Glutamatergic neuron (in vitro differentiated cells): ENCODE results near the gene BIK. TPM values are rescaled to one million over a fixed set of nuclear protein-coding genes. Genes with fewer than 3 reads are reported as not detected.

ENCODE experiments used
- DNase-seq: peaks from one replicate; pipeline ENCODE4 v3.0.0; 2022
- H3K27ac Mint-ChIP-seq: one replicate; pipeline ENCODE4 v1.8.0; 2020; ENCODE audit warnings: mild to moderate bottlenecking, mixed read lengths, inconsistent platforms; ENCODE audit not compliant: unreplicated experiment
- H3K27me3 Mint-ChIP-seq: one replicate; pipeline ENCODE4 v1.8.0; 2020; ENCODE audit warnings: mild to moderate bottlenecking, moderate library complexity, mixed read lengths, inconsistent platforms; ENCODE audit not compliant: unreplicated experiment
- H3K36me3 Mint-ChIP-seq: one replicate; pipeline ENCODE4 v1.8.0; 2020; ENCODE audit warnings: mild to moderate bottlenecking, mixed read lengths, inconsistent platforms; ENCODE audit not compliant: unreplicated experiment
- H3K4me1 Mint-ChIP-seq: one replicate; pipeline ENCODE4 v1.8.0; 2020; ENCODE audit warnings: mild to moderate bottlenecking, low read depth, mixed read lengths, inconsistent platforms; ENCODE audit not compliant: unreplicated experiment
- H3K4me3 Mint-ChIP-seq: one replicate; pipeline ENCODE4 v1.8.0; 2020; ENCODE audit warnings: mild to moderate bottlenecking, mixed read lengths, inconsistent platforms; ENCODE audit not compliant: unreplicated experiment
- H3K9me3 Mint-ChIP-seq: one replicate; pipeline ENCODE4 v1.8.0; 2020; ENCODE audit warnings: mild to moderate bottlenecking, moderate library complexity, mixed read lengths, inconsistent platforms; ENCODE audit not compliant: unreplicated experiment
- total RNA-seq: library from RNA; stranded (reverse); fragmentation: NEBNext Ultra II Directional; extraction: Animal tissue kit (Norgen Biotek cat#: 25700); gene quantifications from one replicate; pipeline ENCODE4 v1.2.1, GENCODE V29; 2021; ENCODE audit not compliant: unreplicated experiment
- TF ChIP-seq, protein P1 (sequence below): fragments of 200-600 bp; sonication (generic); IDR thresholded peaks from one replicate; pipeline ENCODE4 v1.5.0; 2021; ENCODE audit not compliant: partially characterized antibody, unreplicated experiment

Gene BIK
- total RNA-seq, 1 donor from 2014 or later = 17.3 TPM

DNA sequence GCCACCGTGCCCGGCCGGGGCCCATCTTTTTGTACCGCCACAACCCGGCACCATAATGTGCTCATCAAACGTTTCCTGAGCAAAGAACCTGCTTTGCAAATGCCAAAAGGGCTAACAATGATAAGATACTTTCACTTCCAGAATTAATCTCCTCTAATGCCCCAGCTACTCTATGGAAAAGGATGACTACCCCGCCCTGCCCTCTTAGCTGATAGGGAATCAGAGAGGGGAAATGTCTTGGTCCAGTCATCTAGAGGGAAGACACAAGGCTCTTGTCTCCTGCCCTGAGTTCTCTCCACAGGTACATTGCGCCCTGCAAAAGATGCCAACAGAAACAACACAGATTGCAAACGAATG is 21.9 kb upstream of the BIK start:
- Mint-ChIP-seq H3K4me3 (peak overlapping the region; percentile 98), H3K27ac (peak overlapping the region; percentile 89), H3K27me3 (peaks cover 3% of the 10 kb centered on the region), H3K4me1 (peaks cover 6% of the 10 kb centered on the region), H3K36me3 (peaks cover 11% of the 10 kb centered on the region), H3K9me3 (peaks cover 12% of the 10 kb centered on the region)
- TF ChIP-seq, protein P1, sequence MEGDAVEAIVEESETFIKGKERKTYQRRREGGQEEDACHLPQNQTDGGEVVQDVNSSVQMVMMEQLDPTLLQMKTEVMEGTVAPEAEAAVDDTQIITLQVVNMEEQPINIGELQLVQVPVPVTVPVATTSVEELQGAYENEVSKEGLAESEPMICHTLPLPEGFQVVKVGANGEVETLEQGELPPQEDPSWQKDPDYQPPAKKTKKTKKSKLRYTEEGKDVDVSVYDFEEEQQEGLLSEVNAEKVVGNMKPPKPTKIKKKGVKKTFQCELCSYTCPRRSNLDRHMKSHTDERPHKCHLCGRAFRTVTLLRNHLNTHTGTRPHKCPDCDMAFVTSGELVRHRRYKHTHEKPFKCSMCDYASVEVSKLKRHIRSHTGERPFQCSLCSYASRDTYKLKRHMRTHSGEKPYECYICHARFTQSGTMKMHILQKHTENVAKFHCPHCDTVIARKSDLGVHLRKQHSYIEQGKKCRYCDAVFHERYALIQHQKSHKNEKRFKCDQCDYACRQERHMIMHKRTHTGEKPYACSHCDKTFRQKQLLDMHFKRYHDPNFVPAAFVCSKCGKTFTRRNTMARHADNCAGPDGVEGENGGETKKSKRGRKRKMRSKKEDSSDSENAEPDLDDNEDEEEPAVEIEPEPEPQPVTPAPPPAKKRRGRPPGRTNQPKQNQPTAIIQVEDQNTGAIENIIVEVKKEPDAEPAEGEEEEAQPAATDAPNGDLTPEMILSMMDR = no peak
- no peak for DNase-seq

DNA sequence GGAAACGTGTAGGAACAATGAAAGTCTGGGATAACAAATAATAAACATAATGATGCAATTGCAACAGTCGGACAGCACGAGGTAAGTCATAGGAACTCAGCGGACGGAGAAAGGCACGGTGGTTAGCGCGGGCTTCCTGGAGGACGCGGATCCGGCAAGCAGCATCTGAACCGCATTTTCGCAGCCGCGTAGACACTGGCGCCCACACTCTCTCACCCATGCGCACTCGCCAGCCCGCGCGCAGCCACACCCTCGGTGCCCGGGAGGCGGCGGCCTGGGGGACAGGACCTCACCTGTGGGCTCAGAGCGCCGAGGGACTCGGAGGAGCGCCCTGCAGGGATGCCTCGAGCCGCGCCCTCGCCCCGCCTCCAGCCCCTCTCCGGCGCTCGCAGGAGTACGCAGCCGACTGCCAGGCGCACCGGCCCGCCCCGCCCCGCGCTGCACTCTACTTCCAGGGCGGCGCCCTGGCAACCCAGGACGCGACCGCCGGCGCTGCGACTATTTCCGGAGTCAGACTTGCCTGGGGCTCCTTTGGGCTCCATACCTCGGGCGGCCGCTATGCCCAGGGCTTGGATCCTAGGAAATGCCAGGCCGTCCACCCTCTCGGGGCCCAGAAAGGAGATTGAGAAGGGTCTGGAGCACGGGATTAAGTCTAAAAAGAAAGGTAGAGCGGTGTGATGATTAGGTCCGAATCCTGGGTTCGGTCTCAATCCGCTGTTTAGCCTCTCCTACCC is 21.4 kb upstream of the BIK start, which contains the start of gene TTLL1:
Gene TTLL1, minus strand, starts transcription at position 408 of the 734 bp plus-strand sequence. CDS start 13,805 bp downstream, outside the sequence.
- peaks cover 11% of the 10 kb centered on the region for H3K36me3 Mint-ChIP-seq
- H3K27me3 Mint-ChIP-seq = peaks cover 3% of the 10 kb centered on the region
- peaks cover 6% of the 10 kb centered on the region for H3K4me1 Mint-ChIP-seq
- H3K9me3 Mint-ChIP-seq = peaks cover 12% of the 10 kb centered on the region
- peak within 1 kb of the TSS; percentile 98 for H3K4me3 Mint-ChIP-seq
- DNase-seq = peak; percentile 94
- H3K27ac Mint-ChIP-seq = peak within 1 kb of the TSS; percentile 89
- TF ChIP-seq, protein P1 = peak; percentile 20

DNA sequence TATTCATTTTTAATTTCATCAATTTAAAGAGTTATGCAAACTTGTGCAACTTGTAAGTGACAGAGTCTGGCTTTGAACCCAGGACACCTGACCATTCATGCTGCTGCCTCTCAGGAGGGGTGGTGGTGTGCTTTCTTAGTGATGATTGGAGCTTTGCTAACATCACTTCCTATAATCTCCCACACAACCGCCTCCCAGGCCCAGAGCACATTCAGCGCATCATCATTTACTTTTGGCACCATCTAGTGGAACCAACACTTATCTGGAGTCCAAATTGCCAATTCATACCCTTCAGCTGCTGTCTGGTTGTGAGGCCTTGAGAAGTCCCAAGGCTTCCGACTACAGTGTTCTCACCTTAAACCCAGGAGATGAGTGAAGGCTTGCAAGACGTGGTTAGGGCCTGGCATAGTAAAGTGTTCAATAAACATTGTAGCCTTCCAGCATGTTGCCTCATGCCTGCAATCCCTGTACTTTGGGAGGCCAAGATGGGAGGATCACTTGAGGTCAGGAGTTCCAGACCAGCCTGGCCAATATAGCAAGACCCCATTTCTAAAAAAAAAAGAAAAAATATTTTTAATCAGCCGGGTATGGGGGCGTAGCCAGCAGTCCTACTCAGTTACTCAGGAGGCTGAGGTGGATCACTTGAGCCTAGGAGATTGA is 20.3 kb upstream of the BIK start:
- H3K27ac Mint-ChIP-seq = no peak overlapping the region

DNA sequence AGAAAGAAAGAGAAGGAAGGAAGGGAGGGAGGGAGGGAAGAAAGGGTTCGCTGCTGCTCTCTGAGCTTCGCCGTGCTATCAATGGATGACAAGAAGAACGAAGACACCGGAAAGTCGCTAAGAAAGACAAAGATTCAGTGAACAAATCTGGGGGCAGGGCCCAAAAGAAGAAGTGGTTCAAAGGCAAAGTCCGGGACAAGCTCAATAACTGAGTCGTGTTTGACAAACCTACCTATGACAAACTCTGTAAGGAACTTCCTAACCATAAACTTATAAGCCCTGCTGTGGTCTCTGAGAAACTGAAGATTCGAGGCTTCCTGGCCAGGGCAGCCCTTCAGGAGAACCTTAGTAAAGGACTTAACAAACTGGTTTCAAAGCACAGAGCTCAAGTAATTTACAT is 18.5 kb upstream of the BIK start:
- TF ChIP-seq, protein P1 = no peak
- H3K4me3 Mint-ChIP-seq = no peak overlapping the region
- DNase-seq = no peak
- peaks cover 14% of the 10 kb centered on the region for H3K9me3 Mint-ChIP-seq
- no peak overlapping the region for H3K27ac Mint-ChIP-seq
- H3K36me3 Mint-ChIP-seq = peaks cover 14% of the 10 kb centered on the region
- peaks cover 4% of the 10 kb centered on the region for H3K27me3 Mint-ChIP-seq
- H3K4me1 Mint-ChIP-seq = peaks cover 4% of the 10 kb centered on the region

More for the DNA sequence above, 20.3 kb upstream of the BIK start:
- peaks cover 3% of the 10 kb centered on the region for H3K27me3 Mint-ChIP-seq
- H3K4me1 Mint-ChIP-seq = peaks cover 6% of the 10 kb centered on the region
- H3K9me3 Mint-ChIP-seq = peaks cover 11% of the 10 kb centered on the region
- TF ChIP-seq, protein P1 = no peak
- peak; percentile 50 for DNase-seq
- H3K36me3 Mint-ChIP-seq = peaks cover 9% of the 10 kb centered on the region
- peak overlapping the region; percentile 38 for H3K4me3 Mint-ChIP-seq

DNA sequence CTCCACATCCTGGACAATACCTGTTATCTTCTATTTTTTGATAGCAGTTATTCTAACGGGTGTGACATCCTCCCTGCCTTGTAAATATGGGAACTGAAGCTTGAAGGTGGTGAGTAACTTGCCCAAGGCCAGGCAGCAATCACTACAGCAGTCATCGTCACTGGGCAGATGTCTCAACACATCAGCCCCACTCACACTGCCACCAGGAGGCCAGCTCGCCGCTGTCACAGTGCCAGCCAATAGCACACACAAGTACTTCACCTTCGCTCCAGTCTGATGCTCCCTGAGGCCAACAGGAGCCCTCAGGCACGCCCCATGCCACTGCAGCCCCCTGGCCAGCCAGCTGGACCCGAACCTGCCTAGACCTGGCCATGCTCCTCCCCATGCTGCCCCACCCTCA is 16.5 kb upstream of the BIK start:
- peaks cover 10% of the 10 kb centered on the region for H3K36me3 Mint-ChIP-seq
- TF ChIP-seq, protein P1 = no peak
- no peaks in the 10 kb centered on the region for H3K4me1 Mint-ChIP-seq
- H3K9me3 Mint-ChIP-seq = peaks cover 10% of the 10 kb centered on the region
- H3K4me3 Mint-ChIP-seq = no peak overlapping the region
- H3K27ac Mint-ChIP-seq = no peak overlapping the region
- DNase-seq = no peak
- peaks cover 2% of the 10 kb centered on the region for H3K27me3 Mint-ChIP-seq
